Activated CD4-positive, alpha-beta memory T cell treated with anti-CD3 and anti-CD28 coated beads, Interleukin-2, amount 10 ng/mL, durations not matched to agents 7 days and 5 days (primary cell): ENCODE data around the gene TACSTD2. TPM values are rescaled to one million over a fixed set of nuclear protein-coding genes. Genes with fewer than 3 reads are reported as not detected.
"Not testable (repeated sequence)": the region's sequence is repeated elsewhere in the genome, so short reads cannot be mapped to it uniquely, and the experiment has no call there.

Experiments used
- CTCF ChIA-PET: fragments of 350-600 bp; sonication (Branson Sonifier 250); formaldehyde crosslinking; loops from one replicate; lab custom pipeline; 2021; ENCODE audit warnings: antibody characterized with exemption, inconsistent platforms; lab: Charles Lee
- POLR2A ChIA-PET: fragments of 350-600 bp; sonication (Branson Sonifier 250); formaldehyde crosslinking; loops from one replicate; lab custom pipeline; 2021; ENCODE audit warnings: antibody characterized with exemption; lab: Charles Lee
- DNase-seq: peaks from one replicate; pipeline ENCODE4 v3.0.0-alpha.2; 2020
- H3K27ac Mint-ChIP-seq: one replicate; pipeline ENCODE4 v1.8.0; 2021; ENCODE audit warnings: mild to moderate bottlenecking, mixed read lengths
- H3K27me3 Mint-ChIP-seq: one replicate; pipeline ENCODE4 v1.8.0; 2021; ENCODE audit warnings: mixed read lengths
- H3K36me3 Mint-ChIP-seq: one replicate; pipeline ENCODE4 v1.8.0; 2021; ENCODE audit warnings: low read depth, mixed read lengths
- H3K4me1 Mint-ChIP-seq: one replicate; pipeline ENCODE4 v1.8.0; 2021; ENCODE audit warnings: mixed read lengths
- H3K4me3 Mint-ChIP-seq: one replicate; pipeline ENCODE4 v1.8.0; 2021; ENCODE audit warnings: mild to moderate bottlenecking, mixed read lengths
- H3K9me3 Mint-ChIP-seq: one replicate; pipeline ENCODE4 v1.8.0; 2021; ENCODE audit warnings: mixed read lengths
- total RNA-seq, 2 experiments: library from RNA; stranded (reverse); gene quantifications; one replicate each; pipeline ENCODE4 v1.2.3, GENCODE V29; 2021

The TACSTD2 gene
- total RNA-seq, 2 experiments from 2014 or later, result not detected

DNA sequence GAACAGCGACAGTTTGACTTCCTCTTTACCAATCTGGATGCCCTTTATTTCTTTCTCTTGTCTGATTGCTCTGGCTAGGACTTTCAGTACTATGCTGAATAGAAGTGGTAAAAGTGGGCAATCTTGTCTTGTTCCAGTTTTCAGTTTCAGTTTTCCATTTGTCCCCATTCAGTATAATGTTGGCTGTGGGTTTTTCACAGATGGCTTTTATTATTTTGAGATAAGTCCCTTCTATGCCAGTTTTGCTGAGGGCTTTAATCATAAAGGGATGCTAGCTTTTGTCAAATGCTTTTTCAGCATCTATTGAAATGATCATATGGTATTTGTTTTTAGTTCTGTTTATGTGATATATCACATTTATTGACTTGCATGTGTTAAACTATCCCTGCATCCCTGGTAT lies 24.9 kb upstream of the TACSTD2 start:
- H3K4me1 Mint-ChIP-seq, CTCF ChIA-PET, DNase-seq, POLR2A ChIA-PET, H3K4me3 Mint-ChIP-seq, H3K36me3 Mint-ChIP-seq, H3K9me3 Mint-ChIP-seq, H3K27ac Mint-ChIP-seq: not testable (repeated sequence)
- peaks cover 60% of the 10 kb centered on the region for H3K27me3 Mint-ChIP-seq

DNA sequence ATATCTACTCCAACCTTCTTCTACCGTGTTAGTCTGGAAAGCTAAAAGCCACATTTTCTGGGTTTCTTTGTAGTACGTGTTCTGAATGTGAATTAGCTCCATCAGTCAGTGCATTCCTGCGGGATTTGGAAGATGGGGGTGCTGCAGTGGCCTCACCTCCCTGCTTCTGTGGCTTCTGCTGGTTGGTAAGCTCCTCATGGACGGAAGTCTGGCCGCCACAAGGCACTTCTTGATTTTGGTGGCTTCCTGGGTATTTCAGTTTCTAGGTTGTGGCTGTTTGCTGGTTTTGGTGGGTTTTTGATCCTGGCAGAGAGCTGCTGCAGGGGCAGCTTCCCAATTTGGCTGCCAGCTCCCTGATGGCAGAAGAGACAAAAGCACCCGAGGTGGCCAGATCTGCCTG lies 20.9 kb upstream of the TACSTD2 start:
- CTCF ChIA-PET, result no interaction called here
- no peak for DNase-seq
- no peaks in the 10 kb centered on the region for H3K9me3 Mint-ChIP-seq
- H3K27ac Mint-ChIP-seq, result no peak overlapping the region
- peaks cover 56% of the 10 kb centered on the region for H3K27me3 Mint-ChIP-seq
- H3K36me3 Mint-ChIP-seq, result no peaks in the 10 kb centered on the region
- no peak overlapping the region for H3K4me3 Mint-ChIP-seq
- POLR2A ChIA-PET, result no interaction called here
- no peaks in the 10 kb centered on the region for H3K4me1 Mint-ChIP-seq

DNA sequence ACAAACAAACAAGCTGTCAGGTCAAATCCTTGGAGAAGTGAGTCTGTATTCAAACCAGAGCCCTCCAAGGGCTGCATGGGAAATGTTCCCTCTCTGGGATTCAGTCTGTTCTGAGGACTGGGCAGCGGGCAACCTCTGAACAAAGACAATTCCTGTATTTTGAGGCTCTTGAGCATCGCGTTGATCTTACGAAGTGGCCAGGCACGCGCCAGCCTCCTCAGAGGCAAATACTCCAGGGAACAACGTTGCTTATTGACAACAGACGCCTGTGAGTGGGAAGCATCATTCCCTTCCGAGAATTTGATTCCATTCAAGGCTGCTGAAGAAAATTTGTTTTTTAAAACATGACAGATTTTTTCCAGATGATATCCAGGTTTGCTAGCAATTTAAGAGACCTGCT lies 20.0 kb upstream of the TACSTD2 start:
- CTCF ChIA-PET, result interaction anchor here (0.8 kb wide), 1 partner anchor 55 kb away, joined by 3 read pairs; no protein-coding TSS in a partner anchor
- Mint-ChIP-seq H3K27ac (no peak overlapping the region), H3K36me3 (no peaks in the 10 kb centered on the region), H3K27me3 (peaks cover 50% of the 10 kb centered on the region), H3K9me3 (no peaks in the 10 kb centered on the region), H3K4me3 (no peak overlapping the region), H3K4me1 (no peaks in the 10 kb centered on the region)
- POLR2A ChIA-PET, result no interaction called here
- DNase-seq, result no peak

DNA sequence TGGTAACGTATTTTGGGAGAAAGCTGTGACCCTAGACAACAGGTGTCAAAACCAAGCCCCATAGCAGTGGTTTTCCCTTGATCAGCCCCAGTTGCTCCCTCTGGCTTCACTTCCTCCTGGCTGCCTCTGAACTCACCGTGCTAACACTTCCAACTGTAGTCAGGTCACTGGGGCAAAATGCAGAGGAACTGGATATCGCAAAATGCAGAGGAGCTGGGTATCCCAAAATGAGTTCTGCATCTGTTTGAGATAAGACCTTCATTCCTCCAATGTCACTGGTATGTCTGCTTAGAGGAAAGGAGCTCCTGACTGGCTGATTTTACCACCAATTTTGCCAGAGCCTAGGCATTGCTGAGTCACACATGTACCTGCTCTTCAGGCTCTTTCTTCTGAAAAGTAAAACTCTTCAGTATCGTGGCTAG lies 19.6 kb upstream of the TACSTD2 start:
- H3K4me1 Mint-ChIP-seq, result no peaks in the 10 kb centered on the region
- peaks cover 47% of the 10 kb centered on the region for H3K27me3 Mint-ChIP-seq
- ChIA-PET CTCF (interaction anchor here (0.8 kb wide), 1 partner anchor 56 kb away, joined by 3 read pairs; no protein-coding TSS in a partner anchor), POLR2A (no interaction called here)
- H3K36me3 Mint-ChIP-seq, result no peaks in the 10 kb centered on the region
- H3K27ac Mint-ChIP-seq, result no peak overlapping the region
- no peak for DNase-seq
- no peak overlapping the region for H3K4me3 Mint-ChIP-seq
- H3K9me3 Mint-ChIP-seq, result no peaks in the 10 kb centered on the region

DNA sequence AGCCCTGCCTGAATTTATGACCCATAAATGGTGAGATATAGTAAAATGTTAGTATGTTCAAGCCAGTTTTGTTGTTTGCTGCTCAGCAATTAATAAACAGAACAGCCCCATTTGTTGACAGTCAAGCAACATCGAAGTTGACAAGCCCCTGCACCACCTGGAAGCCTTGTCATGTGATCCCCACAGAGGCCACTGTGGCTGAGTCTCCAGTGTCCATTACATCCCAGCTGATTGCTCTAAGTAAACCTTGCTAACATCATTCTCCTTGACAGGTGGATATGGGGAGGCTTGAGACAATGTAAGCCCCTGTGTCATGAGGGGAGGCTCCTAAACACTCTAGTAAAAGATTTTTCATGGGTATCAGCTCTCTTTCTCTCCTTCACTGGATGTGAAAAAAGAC lies 17.5 kb upstream of the TACSTD2 start:
- H3K36me3 Mint-ChIP-seq, result no peaks in the 10 kb centered on the region
- H3K4me1 Mint-ChIP-seq, result no peaks in the 10 kb centered on the region
- H3K27me3 Mint-ChIP-seq, result peaks cover 41% of the 10 kb centered on the region
- no peak overlapping the region for H3K27ac Mint-ChIP-seq
- ChIA-PET POLR2A (no interaction called here), CTCF (no interaction called here)
- no peak for DNase-seq
- no peaks in the 10 kb centered on the region for H3K9me3 Mint-ChIP-seq
- H3K4me3 Mint-ChIP-seq, result no peak overlapping the region

DNA sequence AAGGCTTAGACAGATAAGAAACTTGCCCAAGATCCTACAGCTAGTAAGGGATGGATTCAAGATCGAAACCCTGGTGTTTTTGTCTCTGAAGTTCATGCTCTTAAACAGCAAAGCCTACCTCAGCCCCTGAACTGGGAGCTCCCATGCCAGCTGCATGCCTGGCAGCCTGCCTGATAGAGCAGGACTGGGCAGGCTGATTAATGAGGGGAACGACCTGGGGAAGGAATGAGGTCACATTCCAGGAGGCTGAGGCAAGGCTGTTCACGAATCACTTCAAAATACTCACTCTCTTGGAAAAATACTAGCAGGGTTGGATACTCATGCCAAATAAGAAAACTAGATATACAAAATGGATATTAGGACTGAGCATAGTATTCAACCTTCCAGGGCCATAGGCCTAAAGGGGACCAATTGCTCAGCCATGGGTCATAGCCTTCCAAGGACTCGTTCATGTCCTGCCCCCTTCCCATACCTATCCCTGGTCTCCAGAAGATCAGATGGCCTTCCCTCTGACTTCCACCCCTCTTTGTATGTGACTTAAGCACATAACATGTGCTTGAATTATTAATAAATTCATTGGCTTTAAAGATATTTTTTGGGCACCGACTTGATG lies 15.6 kb upstream of the TACSTD2 start:
- no peak for DNase-seq
- H3K27ac Mint-ChIP-seq, result no peak overlapping the region
- no peak overlapping the region for H3K4me3 Mint-ChIP-seq
- H3K9me3 Mint-ChIP-seq, result no peaks in the 10 kb centered on the region
- ChIA-PET CTCF (no interaction called here), POLR2A (no interaction called here)
- H3K4me1 Mint-ChIP-seq, result no peaks in the 10 kb centered on the region
- H3K36me3 Mint-ChIP-seq, result no peaks in the 10 kb centered on the region
- peaks cover 34% of the 10 kb centered on the region for H3K27me3 Mint-ChIP-seq

DNA sequence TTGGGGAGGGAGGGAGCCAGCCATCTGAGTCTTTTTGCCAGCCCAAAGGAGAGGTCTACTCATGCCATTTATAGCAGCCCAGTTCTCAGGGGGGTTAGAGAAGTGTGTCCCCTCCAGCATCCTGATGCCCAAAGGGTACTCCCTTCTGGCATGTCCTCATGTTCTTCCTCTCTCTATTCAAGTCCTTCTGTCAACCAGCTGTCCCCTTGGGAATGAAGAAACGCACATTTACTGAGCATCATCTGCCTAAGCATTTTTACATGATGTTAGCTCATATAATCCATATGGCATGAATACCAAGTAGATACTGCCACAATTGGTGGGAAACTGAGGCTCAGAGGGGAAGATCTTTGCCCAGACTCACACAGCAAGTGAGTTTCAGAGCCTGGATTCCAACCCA lies 14.8 kb upstream of the TACSTD2 start:
- no peak overlapping the region for H3K4me3 Mint-ChIP-seq
- ChIA-PET POLR2A (no interaction called here), CTCF (no interaction called here)
- no peaks in the 10 kb centered on the region for H3K4me1 Mint-ChIP-seq
- H3K9me3 Mint-ChIP-seq, result no peaks in the 10 kb centered on the region
- H3K27ac Mint-ChIP-seq, result no peak overlapping the region
- no peak for DNase-seq
- H3K36me3 Mint-ChIP-seq, result no peaks in the 10 kb centered on the region
- H3K27me3 Mint-ChIP-seq, result peaks cover 34% of the 10 kb centered on the region

DNA sequence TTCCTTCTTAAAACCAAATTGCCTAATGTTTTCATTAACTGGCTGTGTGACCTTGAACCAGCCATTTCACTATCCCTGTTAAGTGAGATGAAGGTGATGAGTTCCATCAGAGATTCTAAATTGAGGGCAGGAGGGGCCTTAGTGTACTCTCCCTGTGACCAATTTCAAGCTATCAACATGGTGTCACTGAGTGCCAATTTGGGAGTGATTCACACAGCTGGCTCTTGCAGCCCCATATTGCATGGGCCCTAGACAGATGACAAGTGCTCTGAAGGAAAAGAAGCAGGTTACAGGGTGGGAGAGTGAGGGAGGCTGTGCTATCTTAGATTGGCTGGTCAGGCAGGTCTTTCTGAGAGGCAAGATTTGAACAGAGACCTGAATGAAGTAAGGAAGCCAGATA lies 13.0 kb upstream of the TACSTD2 start:
- POLR2A ChIA-PET, result no interaction called here
- no peak overlapping the region for H3K4me3 Mint-ChIP-seq
- CTCF ChIA-PET, result no interaction called here
- no peak for DNase-seq
- H3K4me1 Mint-ChIP-seq, result peaks cover 4% of the 10 kb centered on the region
- no peak overlapping the region for H3K27ac Mint-ChIP-seq
- H3K27me3 Mint-ChIP-seq, result peaks cover 46% of the 10 kb centered on the region
- no peaks in the 10 kb centered on the region for H3K36me3 Mint-ChIP-seq
- no peaks in the 10 kb centered on the region for H3K9me3 Mint-ChIP-seq

DNA sequence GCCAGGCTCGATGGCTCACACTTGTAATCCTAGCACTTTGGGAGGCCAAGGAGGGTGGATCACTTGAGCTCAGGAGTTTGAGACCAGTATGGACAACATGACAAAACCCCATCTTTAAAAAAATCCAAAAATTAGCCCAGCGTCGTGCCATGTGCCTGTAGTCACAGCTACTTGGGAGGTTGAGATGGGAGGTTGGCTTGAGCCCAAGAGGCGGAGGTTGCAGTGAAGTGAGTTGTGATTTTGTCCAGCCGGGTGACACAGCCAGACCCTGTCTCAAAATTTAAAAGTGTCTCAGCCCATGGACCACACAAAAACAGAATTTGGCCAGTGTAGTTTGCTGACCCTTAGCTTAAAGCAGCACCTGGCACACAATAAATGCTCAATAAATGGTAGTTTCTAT lies 11.3 kb upstream of the TACSTD2 start:
- Mint-ChIP-seq H3K9me3 (no peaks in the 10 kb centered on the region), H3K27ac (no peak overlapping the region), H3K4me1 (peaks cover 17% of the 10 kb centered on the region), H3K4me3 (no peak overlapping the region), H3K27me3 (peaks cover 57% of the 10 kb centered on the region), H3K36me3 (no peaks in the 10 kb centered on the region)
- ChIA-PET POLR2A (no interaction called here), CTCF (no interaction called here)
- no peak for DNase-seq

DNA sequence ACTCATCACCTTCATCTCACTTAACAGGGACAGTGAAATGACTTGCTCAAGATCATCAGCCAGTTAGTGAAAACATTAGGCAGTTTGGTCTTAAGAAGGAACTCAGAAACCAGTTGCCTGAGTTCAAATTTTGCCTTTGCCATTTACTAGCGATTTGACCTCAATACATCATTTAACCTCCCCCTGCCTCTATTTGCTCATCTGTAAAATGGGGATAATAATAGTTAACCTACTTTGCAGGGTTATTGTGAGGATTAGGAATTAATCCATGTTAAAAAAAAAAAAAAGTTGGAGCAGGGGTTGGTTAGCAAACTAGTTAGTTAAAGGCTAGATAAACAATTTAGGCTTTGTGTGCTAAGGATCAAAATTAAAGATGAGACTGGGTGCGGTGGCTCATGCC lies 10.6 kb upstream of the TACSTD2 start:
- DNase-seq, result no peak
- CTCF ChIA-PET, result no interaction called here
- no peaks in the 10 kb centered on the region for H3K36me3 Mint-ChIP-seq
- H3K4me1 Mint-ChIP-seq, result peaks cover 18% of the 10 kb centered on the region
- no peak overlapping the region for H3K4me3 Mint-ChIP-seq
- peaks cover 55% of the 10 kb centered on the region for H3K27me3 Mint-ChIP-seq
- POLR2A ChIA-PET, result no interaction called here
- no peak overlapping the region for H3K27ac Mint-ChIP-seq
- no peaks in the 10 kb centered on the region for H3K9me3 Mint-ChIP-seq

DNA sequence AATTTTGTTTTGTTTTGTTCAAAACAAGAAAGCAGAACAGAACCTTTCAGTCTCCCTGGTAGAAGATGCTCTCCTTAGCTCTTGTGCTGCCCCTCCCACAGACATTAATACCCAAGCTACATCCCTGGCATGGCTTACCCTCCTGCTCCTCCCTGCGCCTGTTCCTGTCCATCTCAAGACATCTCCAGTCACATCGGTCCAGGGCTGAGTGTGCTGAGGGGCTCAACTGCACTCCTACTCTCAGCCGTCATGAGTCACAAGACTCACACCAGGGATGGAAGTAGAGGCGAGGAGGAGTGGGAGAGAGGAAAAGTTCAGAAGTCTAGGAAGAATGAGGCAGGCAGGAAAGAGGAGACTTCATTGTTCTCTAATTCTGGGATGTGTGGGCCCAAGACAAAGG lies 9.2 kb upstream of the TACSTD2 start:
- peaks cover 51% of the 10 kb centered on the region for H3K27me3 Mint-ChIP-seq
- no peak for DNase-seq
- POLR2A ChIA-PET, result no interaction called here
- no peak overlapping the region for H3K4me3 Mint-ChIP-seq
- CTCF ChIA-PET, result no interaction called here
- no peak overlapping the region for H3K27ac Mint-ChIP-seq
- H3K9me3 Mint-ChIP-seq, result no peaks in the 10 kb centered on the region
- no peaks in the 10 kb centered on the region for H3K36me3 Mint-ChIP-seq
- peaks cover 18% of the 10 kb centered on the region for H3K4me1 Mint-ChIP-seq

DNA sequence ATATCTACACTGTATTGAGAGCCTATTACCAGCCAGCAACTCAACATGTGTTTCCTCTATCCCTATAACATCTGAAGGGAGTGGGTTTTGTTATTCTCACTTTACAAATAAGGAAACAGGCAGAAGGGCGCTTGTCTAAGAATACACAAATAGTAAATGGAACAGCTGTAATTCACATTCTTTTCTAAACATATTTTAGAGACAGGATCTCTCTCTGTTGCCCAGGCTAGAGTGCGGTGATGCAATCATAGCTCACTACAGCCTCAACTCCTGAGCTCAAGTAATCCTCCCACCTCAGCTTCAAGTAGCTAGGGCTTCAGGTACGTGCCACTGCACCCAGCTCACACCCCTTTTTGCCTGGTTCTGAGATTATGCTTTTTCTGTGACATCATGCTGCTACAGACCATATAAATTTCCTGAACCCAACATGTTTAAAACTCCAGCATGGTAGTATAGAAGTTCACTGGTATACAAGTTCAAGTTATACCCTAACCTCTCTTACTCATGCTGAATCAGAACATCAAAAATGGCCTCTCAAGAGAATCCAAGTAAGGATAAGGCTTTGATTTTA lies 8.6 kb upstream of the TACSTD2 start:
- ChIA-PET CTCF (no interaction called here), POLR2A (no interaction called here)
- no peaks in the 10 kb centered on the region for H3K9me3 Mint-ChIP-seq
- no peak overlapping the region for H3K4me3 Mint-ChIP-seq
- no peak for DNase-seq
- no peak overlapping the region for H3K27ac Mint-ChIP-seq
- no peaks in the 10 kb centered on the region for H3K36me3 Mint-ChIP-seq
- H3K27me3 Mint-ChIP-seq, result peaks cover 52% of the 10 kb centered on the region
- H3K4me1 Mint-ChIP-seq, result peaks cover 18% of the 10 kb centered on the region

DNA sequence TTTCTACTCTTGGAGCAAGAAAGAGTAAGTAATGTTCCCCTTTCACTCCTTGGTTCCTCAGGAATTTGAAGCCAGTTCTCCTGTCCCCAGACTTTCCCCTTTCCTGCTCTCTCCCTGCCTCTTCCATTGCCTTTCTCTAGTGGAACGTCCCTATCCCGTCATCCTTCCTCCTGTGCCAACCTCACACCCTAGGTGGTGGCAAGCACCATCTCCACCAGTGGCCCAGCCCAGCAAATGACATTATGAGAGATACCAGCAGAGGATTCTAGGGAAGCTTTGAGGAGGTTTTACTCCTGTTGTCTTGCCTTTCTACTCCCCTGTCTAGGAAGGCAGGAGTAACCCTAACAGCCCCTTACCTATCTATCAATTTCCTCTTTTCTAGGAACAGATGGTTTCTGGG lies 8.1 kb upstream of the TACSTD2 start:
- POLR2A ChIA-PET, result no interaction called here
- CTCF ChIA-PET, result no interaction called here
- Mint-ChIP-seq H3K4me1 (peaks cover 18% of the 10 kb centered on the region), H3K9me3 (no peaks in the 10 kb centered on the region), H3K36me3 (no peaks in the 10 kb centered on the region), H3K4me3 (no peak overlapping the region), H3K27ac (no peak overlapping the region), H3K27me3 (peaks cover 49% of the 10 kb centered on the region)
- DNase-seq, result no peak
